Mesenchymal stem cell (in vitro differentiated cells and primary cell): ENCODE data around the gene MAP3K13.

Experiments used
- DNase-seq: peaks from one replicate; pipeline ENCODE4 v3.0.0-alpha.2; 2013
- H2AFZ ChIP-seq: one replicate; pipeline ENCODE4 v1.6.1; 2013; ENCODE audit warnings: low read depth, mild to moderate bottlenecking, control low read depth, inconsistent platforms, low read length, moderate library complexity
- H2AK5ac ChIP-seq: 2 replicates; pipeline ENCODE4 v1.6.1; 2013; ENCODE audit warnings: low read length, moderate library complexity, mild to moderate bottlenecking, inconsistent platforms; ENCODE audit not compliant: severe bottlenecking
- H2BK120ac ChIP-seq: one replicate; pipeline ENCODE4 v1.6.1; 2013; ENCODE audit warnings: low read depth, mild to moderate bottlenecking, inconsistent platforms, low read length, moderate library complexity
- H2BK12ac ChIP-seq, 2 experiments: one replicate each; pipeline ENCODE4 v1.6.1; 2013; ENCODE audit warnings: inconsistent platforms in 2 of 2, low read length in 2 of 2, mild to moderate bottlenecking in 2 of 2, moderate library complexity in 2 of 2, control low read depth in 1 of 2
- H2BK15ac ChIP-seq: one replicate; pipeline ENCODE4 v1.6.1; 2013; ENCODE audit warnings: mild to moderate bottlenecking, low read depth, inconsistent platforms; ENCODE audit not compliant: poor library complexity, severe bottlenecking
- H2BK5ac ChIP-seq: 2 replicates; pipeline ENCODE4 v1.6.1; 2013; ENCODE audit warnings: low read depth, mild to moderate bottlenecking, low read length, control low read depth, inconsistent platforms; ENCODE audit not compliant: poor library complexity, severe bottlenecking
- H3K14ac ChIP-seq, 2 experiments: one replicate each; pipeline ENCODE4 v1.6.1; 2013; ENCODE audit warnings: inconsistent platforms in 2 of 2, low read length in 2 of 2, control low read depth in 1 of 2, mild to moderate bottlenecking in 1 of 2, moderate library complexity in 1 of 2
- H3K18ac ChIP-seq, 2 experiments: one replicate each; pipeline ENCODE4 v1.6.1; 2013; ENCODE audit warnings: inconsistent platforms in 2 of 2, low read length in 2 of 2, control low read depth in 1 of 2, low read depth in 1 of 2, mild to moderate bottlenecking in 1 of 2
- H3K23ac ChIP-seq, 2 experiments: one replicate each; pipeline ENCODE4 v1.6.1; 2013; ENCODE audit warnings: inconsistent platforms in 2 of 2, low read length in 2 of 2, mild to moderate bottlenecking in 2 of 2, moderate library complexity in 2 of 2, control low read depth in 1 of 2
- H3K27ac ChIP-seq: 2 replicates; pipeline ENCODE4 v1.5.1; 2013; ENCODE audit warnings: mild to moderate bottlenecking, moderate library complexity, low read length, control low read depth, inconsistent platforms; ENCODE audit not compliant: poor library complexity, severe bottlenecking
- H3K27me3 ChIP-seq, 2 experiments: 2 replicates each; pipeline versions ENCODE4 v1.6.1 to v1.7.0; 2013; ENCODE audit warnings: low read length in 2 of 2, mild to moderate bottlenecking in 2 of 2, moderate library complexity in 2 of 2, control low read depth in 1 of 2, inconsistent platforms in 1 of 2; ENCODE audit not compliant: control insufficient read depth in 1 of 2, insufficient read depth in 1 of 2
- H3K36me3 ChIP-seq, 2 experiments: 2 replicates each; pipeline versions ENCODE4 v1.6.1 to v1.7.0; 2013; ENCODE audit warnings: low read length in 2 of 2, control low read depth in 1 of 2, inconsistent platforms in 1 of 2, low read depth in 1 of 2, mild to moderate bottlenecking in 1 of 2; ENCODE audit not compliant: insufficient read depth in 2 of 2, control insufficient read depth in 1 of 2
- H3K4ac ChIP-seq, 2 experiments: one replicate each; pipeline ENCODE4 v1.6.1; 2013; ENCODE audit warnings: inconsistent platforms in 2 of 2, low read length in 2 of 2, mild to moderate bottlenecking in 2 of 2, moderate library complexity in 2 of 2, control low read depth in 1 of 2, low read depth in 1 of 2
- H3K4me1 ChIP-seq: 2 replicates; pipeline ENCODE4 v1.6.1; 2013; ENCODE audit warnings: low read depth, low read length, control low read depth; ENCODE audit not compliant: control insufficient read depth, insufficient read depth
- H3K4me2 ChIP-seq: 2 replicates; pipeline ENCODE4 v1.6.1; 2013; ENCODE audit warnings: low read length, mild to moderate bottlenecking, inconsistent platforms; ENCODE audit not compliant: poor library complexity, severe bottlenecking
- H3K4me3 ChIP-seq, 2 experiments: 2 replicates each; pipeline versions ENCODE4 v1.5.1 to v1.7.0; 2013; ENCODE audit warnings: low read length in 2 of 2, mild to moderate bottlenecking in 2 of 2, control low read depth in 1 of 2, low read depth in 1 of 2; ENCODE audit not compliant: insufficient read depth in 1 of 2
- H3K79me1 ChIP-seq: replicated peaks from 2 replicates; pipeline ENCODE4 v1.6.1; 2013; ENCODE audit warnings: mild to moderate bottlenecking, control low read depth, low read length, inconsistent platforms; ENCODE audit not compliant: poor library complexity, severe bottlenecking
- H3K9ac ChIP-seq: 2 replicates; pipeline ENCODE4 v1.7.0; 2013; ENCODE audit warnings: mild to moderate bottlenecking, low read length, moderate library complexity
- H3K9me3 ChIP-seq: 2 replicates; pipeline ENCODE4 v1.7.0; 2013; ENCODE audit warnings: mild to moderate bottlenecking, low read length; ENCODE audit not compliant: control insufficient read depth
- H4K8ac ChIP-seq: one replicate; pipeline ENCODE4 v1.6.1; 2013; ENCODE audit warnings: inconsistent platforms, mild to moderate bottlenecking, low read length, moderate library complexity
- H4K91ac ChIP-seq: one replicate; pipeline ENCODE4 v1.6.1; 2013; ENCODE audit warnings: mild to moderate bottlenecking, low read length, inconsistent platforms
- WGBS: methylation state at CpG from one replicate; pipeline ENCODE4 v1.1.7; 2013; ENCODE audit warnings: mixed read lengths; 5-methylcytosine and 5-hydroxymethylcytosine counted together

The MAP3K13 gene

DNA sequence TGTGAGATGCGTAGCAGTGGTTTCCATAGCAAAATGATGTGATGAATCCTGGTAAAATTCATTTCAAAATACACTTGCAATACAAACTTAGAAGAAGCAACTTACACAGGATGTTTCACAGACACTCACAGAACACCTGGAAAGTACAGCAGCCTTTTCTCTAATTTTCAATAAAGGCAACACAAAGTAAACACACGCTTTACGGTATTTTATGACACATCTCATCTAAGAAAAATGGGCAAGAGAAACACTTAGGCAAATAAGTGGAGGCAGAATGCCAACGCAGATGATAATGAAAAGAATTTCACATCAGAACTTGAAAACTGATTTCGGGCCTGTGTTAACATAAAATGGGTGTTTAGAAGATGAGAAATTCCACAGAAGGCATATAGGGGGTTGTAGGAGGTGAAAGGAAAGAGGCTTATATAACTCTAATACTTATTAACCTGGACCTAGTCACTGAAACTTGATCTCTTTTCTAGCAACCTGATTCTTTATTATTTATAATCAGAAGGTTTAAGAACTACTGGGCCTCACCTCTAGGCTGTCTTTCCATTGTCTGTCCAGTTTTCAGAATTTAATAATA, 25.6 kb upstream of the MAP3K13 start:
- Histone ChIP-seq H3K4ac (no peak overlapping the region), H2BK12ac (no peak overlapping the region), H3K23ac (no peak overlapping the region), H3K4me3 (no peak overlapping the region), H3K36me3 (no peaks in the 10 kb centered on the region), H2BK120ac (no peak overlapping the region), H4K8ac (no peak overlapping the region), H2BK5ac (no peak overlapping the region), H3K18ac (no peak overlapping the region), H3K4me2 (no peak overlapping the region), H3K9ac (no peak overlapping the region), H2AFZ (no peak overlapping the region), H3K27me3 (no peaks in the 10 kb centered on the region), H3K14ac (no peak overlapping the region), H3K4me1 (peaks cover 5% of the 10 kb centered on the region), H2AK5ac (no peak overlapping the region), H2BK15ac (no peak overlapping the region), H4K91ac (no peak overlapping the region), H3K9me3 (no peaks in the 10 kb centered on the region), H3K27ac (peak overlapping the region; percentile 71), H3K79me1 (no peaks in the 10 kb centered on the region)
- 97% methylated on average over 4 of the region's 5 CpGs for WGBS
- no peak for DNase-seq

DNA sequence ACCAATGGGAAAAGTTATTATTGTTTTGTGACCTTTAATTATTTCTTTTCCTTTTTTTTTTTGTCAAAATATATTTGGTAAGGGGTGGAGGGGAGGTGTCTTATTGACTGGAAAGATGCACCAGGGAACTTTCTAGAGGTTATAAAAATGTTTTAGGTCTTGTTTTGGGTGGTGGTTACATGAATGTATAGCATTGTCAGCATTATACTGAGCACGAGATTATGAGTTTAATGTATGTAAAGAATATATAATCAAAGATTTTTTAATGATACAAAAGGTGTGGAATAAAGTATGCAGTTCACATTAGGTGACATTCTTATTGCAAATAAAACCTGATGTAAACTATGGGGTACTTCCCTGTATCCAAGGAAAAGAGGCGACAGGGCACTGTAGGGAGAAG, 23.0 kb upstream of the MAP3K13 start:
- Histone ChIP-seq H2BK120ac (no peak overlapping the region), H2AK5ac (no peak overlapping the region), H3K27ac (no peak overlapping the region), H3K23ac (no peak overlapping the region), H4K91ac (no peak overlapping the region), H3K14ac (no peak overlapping the region), H4K8ac (no peak overlapping the region), H2BK12ac (no peak overlapping the region), H3K79me1 (no peaks in the 10 kb centered on the region), H3K18ac (no peak overlapping the region), H3K36me3 (no peaks in the 10 kb centered on the region), H3K4ac (no peak overlapping the region), H2BK15ac (no peak overlapping the region), H3K4me3 (no peak overlapping the region), H3K4me2 (no peak overlapping the region), H3K4me1 (peaks cover 8% of the 10 kb centered on the region), H2AFZ (no peak overlapping the region), H3K27me3 (no peaks in the 10 kb centered on the region), H3K9me3 (no peaks in the 10 kb centered on the region), H3K9ac (no peak overlapping the region), H2BK5ac (no peak overlapping the region)
- whole genome bisulfite sequencing, result 91% methylated on average over 1 of the region's 2 CpGs
- DNase-seq, result no peak

DNA sequence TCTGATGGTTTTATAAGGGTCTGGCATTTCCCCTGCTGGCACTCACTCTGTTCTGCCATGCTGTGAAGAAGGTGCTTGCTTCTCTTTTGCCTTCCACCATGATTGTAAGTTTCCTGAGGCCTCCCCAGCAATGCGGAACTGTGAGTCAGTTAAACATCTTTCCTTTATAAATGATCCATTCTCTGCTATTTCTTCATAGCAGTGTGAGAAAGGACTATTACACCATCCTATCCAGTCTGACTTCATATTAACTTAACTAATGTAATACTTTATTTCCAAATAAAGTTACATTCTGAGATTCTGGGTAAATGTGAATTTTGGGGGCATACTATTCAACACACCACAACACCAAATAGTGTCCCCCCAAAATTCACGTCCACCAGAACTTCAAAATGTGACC, 22.2 kb upstream of the MAP3K13 start:
- no peak for DNase-seq
- Histone ChIP-seq H3K4ac (no peak overlapping the region), H2BK15ac (no peak overlapping the region), H3K4me2 (no peak overlapping the region), H3K79me1 (no peaks in the 10 kb centered on the region), H2BK120ac (no peak overlapping the region), H3K4me3 (no peak overlapping the region), H3K27me3 (no peaks in the 10 kb centered on the region), H2AK5ac (no peak overlapping the region), H3K9me3 (no peaks in the 10 kb centered on the region), H2BK5ac (no peak overlapping the region), H3K36me3 (no peaks in the 10 kb centered on the region), H3K18ac (no peak overlapping the region), H3K27ac (no peak overlapping the region), H4K91ac (no peak overlapping the region), H3K9ac (no peak overlapping the region), H3K4me1 (peaks cover 8% of the 10 kb centered on the region), H4K8ac (no peak overlapping the region), H3K23ac (no peak overlapping the region), H3K14ac (no peak overlapping the region), H2AFZ (no peak overlapping the region), H2BK12ac (no peak overlapping the region)
- 100% methylated on average over 1 of the region's 2 CpGs for WGBS

DNA sequence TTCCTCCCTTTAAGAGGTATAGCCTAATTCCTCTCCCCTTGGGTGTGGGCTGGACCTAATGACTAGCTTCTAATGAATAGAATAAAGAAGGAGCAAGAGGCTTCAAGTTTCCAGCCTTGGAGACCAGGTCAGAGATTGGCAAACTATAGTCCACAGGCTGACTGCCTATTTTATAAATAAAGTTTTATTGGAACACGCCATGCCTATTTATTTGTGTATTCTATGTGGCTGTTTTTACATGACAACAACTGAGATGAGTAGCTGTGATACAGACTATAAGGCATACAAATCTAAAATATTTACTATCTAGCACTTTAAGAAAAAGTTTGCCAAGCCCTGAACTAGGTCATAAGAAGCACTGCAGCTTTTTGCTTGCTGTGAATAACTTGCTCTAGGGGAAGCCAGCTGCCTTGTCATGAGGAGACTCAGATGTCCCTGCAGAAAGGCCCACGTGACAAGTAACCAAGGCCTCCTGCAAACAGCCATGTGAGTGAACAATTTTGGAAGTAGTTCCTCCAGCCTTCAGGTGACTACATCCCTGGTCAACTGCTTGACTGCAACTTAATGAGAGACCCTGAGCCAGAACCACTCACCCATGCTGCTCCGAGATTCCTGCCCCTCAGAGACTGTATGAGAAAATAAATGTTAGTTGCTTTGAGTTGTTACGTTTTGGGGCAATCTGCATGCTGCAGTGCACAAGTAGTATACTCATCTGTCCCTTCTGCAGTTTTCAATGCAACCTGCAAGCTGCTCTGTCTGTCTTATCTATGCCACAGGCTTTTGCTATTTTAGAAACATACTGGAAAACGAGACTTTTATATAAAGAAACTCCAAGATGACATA, 21.1 kb upstream of the MAP3K13 start:
- Histone ChIP-seq H3K27ac (no peak overlapping the region), H3K27me3 (no peaks in the 10 kb centered on the region), H3K18ac (no peak overlapping the region), H3K4me1 (peaks cover 8% of the 10 kb centered on the region), H3K23ac (no peak overlapping the region), H3K14ac (no peak overlapping the region), H2BK15ac (no peak overlapping the region), H3K79me1 (no peaks in the 10 kb centered on the region), H2BK12ac (no peak overlapping the region), H3K9ac (no peak overlapping the region), H3K4me2 (no peak overlapping the region), H2AK5ac (no peak overlapping the region), H2BK120ac (no peak overlapping the region), H3K4me3 (no peak overlapping the region), H3K9me3 (no peaks in the 10 kb centered on the region), H2AFZ (no peak overlapping the region), H4K91ac (no peak overlapping the region), H4K8ac (no peak overlapping the region), H2BK5ac (no peak overlapping the region), H3K4ac (no peak overlapping the region), H3K36me3 (no peaks in the 10 kb centered on the region)
- DNase-seq, result no peak
- 94% methylated on average over 3 of the region's 5 CpGs for WGBS
